ENCODE measurements around the gene PCP2. TPM values are rescaled to one million over a fixed set of nuclear protein-coding genes. Genes with fewer than 3 reads are reported as not detected.

Gene PCP2
- total RNA-seq, 1 experiment from 2014 or later: not detected

DNA sequence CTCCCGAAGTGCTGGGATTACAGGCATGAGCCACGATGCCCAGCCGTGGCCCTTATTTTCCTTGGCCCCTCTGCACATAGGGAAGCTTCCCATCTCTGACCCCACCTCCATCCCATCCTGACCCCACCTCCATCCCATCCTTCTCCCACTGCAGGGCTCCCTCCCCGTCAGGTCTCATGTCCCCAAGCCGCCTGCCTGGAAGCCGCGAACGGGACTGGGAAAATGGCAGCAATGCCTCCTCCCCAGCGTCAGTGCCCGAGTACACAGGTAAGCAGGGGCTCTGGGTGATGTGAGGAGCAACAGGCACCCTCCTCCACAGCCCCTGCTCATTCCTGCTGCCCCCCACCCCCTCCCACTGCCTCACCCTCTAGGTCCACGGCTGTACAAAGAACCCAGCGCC is 16.3 kb downstream of the PCP2 start:
- no peaks in the 10 kb centered on the region for H4K20me1 ChIP-seq (ENCODE audit: low read length)
- ChIA-PET POLR2A (ENCODE audit: unreplicated experiment) (no interaction called here), CTCF (no interaction called here)
- no peak for DNase-seq
- peaks cover 37% of the 10 kb centered on the region; the same call in 1 of the 2 replicates for H3K36me3 ChIP-seq (ENCODE audit: low read depth, low read length)
- H3K4me1 ChIP-seq (ENCODE audit: insufficient read depth, low read length): peaks cover 18% of the 10 kb centered on the region
- no peak overlapping the region for H3K4me3 ChIP-seq (ENCODE audit: low read length)
- no peak overlapping the region for H3K4me2 ChIP-seq (ENCODE audit: low read length)
- H3K9me2 ChIP-seq (replicated peaks; ENCODE audit: low read length): no peaks in the 10 kb centered on the region
- H2AFZ ChIP-seq (ENCODE audit: low read length): no peak overlapping the region
- ATAC-seq: no peak
- H3K9ac ChIP-seq (ENCODE audit: low read length): no peak overlapping the region
- intact Hi-C loops (cut with micrococcal nuclease): no loop called here
- H3F3A ChIP-seq (ENCODE audit: low read length, unreplicated experiment): no peaks in the 10 kb centered on the region
- H3K9me3 ChIP-seq (ENCODE audit: low read length): no peaks in the 10 kb centered on the region
- no peaks in the 10 kb centered on the region for H3K27me3 ChIP-seq (ENCODE audit: low read length)
- no TSS peak for BruUV-seq (replicated peaks)
- no peak overlapping the region for H3K27ac ChIP-seq (ENCODE audit: low read length)
- no peaks in the 10 kb centered on the region for H3K79me2 ChIP-seq (ENCODE audit: low read length)
- TF ChIP-seq EZH2phosphoT487 (IDR thresholded peaks at IDR 0.05; ENCODE audit: borderline replicate concordance, low read length) (no peak), EZH2 (IDR thresholded peaks at IDR 0.05; ENCODE audit: low read length, unreplicated experiment) (no peak)
- TF ChIP-seq, protein P1, sequence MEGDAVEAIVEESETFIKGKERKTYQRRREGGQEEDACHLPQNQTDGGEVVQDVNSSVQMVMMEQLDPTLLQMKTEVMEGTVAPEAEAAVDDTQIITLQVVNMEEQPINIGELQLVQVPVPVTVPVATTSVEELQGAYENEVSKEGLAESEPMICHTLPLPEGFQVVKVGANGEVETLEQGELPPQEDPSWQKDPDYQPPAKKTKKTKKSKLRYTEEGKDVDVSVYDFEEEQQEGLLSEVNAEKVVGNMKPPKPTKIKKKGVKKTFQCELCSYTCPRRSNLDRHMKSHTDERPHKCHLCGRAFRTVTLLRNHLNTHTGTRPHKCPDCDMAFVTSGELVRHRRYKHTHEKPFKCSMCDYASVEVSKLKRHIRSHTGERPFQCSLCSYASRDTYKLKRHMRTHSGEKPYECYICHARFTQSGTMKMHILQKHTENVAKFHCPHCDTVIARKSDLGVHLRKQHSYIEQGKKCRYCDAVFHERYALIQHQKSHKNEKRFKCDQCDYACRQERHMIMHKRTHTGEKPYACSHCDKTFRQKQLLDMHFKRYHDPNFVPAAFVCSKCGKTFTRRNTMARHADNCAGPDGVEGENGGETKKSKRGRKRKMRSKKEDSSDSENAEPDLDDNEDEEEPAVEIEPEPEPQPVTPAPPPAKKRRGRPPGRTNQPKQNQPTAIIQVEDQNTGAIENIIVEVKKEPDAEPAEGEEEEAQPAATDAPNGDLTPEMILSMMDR (conservative IDR thresholded peaks at IDR 0.05; ENCODE audit: low read depth, low read length): no peak

DNA sequence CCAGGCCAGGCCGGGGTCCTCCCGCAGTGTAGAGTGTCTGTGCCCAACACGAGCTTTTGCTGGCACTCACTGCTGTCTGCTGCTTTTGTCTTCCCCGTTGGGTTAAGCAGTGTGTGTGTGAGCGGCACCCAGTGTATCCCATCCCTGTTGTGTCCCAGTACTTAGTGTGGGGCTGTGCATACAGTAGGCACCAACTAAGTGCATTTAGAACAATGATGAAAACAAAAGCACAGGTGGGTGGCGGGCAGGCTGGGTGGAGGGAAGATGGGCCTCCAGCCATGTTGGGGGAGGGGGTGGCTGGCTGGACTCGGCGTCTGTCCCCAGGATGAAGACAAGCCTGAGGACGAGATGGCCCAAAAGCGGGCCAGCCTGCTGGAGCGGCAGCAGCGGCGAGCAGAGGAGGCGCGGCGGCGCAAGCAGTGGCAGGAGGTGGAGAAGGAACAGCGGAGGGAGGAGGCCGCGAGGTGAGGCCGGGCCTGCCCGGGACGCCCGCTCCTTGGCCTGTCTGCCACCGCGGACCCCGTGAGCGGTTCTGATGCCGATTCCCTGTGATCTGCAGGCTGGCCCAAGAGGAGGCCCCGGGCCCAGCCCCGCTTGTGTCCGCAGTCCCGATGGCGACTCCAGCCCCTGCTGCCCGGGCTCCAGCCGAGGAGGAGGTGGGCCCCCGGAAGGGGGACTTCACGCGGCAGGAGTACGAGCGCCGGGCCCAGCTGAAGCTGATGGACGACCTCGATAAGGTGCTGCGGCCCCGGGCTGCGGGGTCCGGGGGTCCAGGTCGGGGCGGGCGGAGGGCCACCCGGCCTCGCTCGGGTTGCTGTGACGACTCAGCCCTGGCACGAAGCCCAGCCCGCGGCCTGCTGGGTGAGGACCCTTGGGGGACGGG is 18.4 kb downstream of the PCP2 start:
- no peak overlapping the region for H3K4me3 ChIP-seq (ENCODE audit: low read length)
- H3K9me3 ChIP-seq (ENCODE audit: low read length): no peaks in the 10 kb centered on the region
- CTCF ChIA-PET: no interaction called here
- no peaks in the 10 kb centered on the region for H3K79me2 ChIP-seq (ENCODE audit: low read length)
- H3K36me3 ChIP-seq (ENCODE audit: low read depth, low read length): peaks cover 23% of the 10 kb centered on the region; the same call in 1 of the 2 replicates
- intact Hi-C loops (cut with micrococcal nuclease): no loop called here
- no peaks in the 10 kb centered on the region for H4K20me1 ChIP-seq (ENCODE audit: low read length)
- peaks cover 17% of the 10 kb centered on the region for H3K4me1 ChIP-seq (ENCODE audit: insufficient read depth, low read length)
- H3K9me2 ChIP-seq (replicated peaks; ENCODE audit: low read length): no peaks in the 10 kb centered on the region
- BruUV-seq (replicated peaks): no TSS peak
- no peak overlapping the region for H3K27ac ChIP-seq (ENCODE audit: low read length)
- H3K9ac ChIP-seq (ENCODE audit: low read length): no peak overlapping the region
- no peak for DNase-seq
- POLR2A ChIA-PET (ENCODE audit: unreplicated experiment): no interaction called here
- ATAC-seq: no peak
- no peak overlapping the region for H2AFZ ChIP-seq (ENCODE audit: low read length)
- TF ChIP-seq, protein P1 (conservative IDR thresholded peaks at IDR 0.05; ENCODE audit: low read depth, low read length): no peak
- no peak for TF ChIP-seq EZH2phosphoT487 (IDR thresholded peaks at IDR 0.05; ENCODE audit: borderline replicate concordance, low read length)
- TF ChIP-seq EZH2 (IDR thresholded peaks at IDR 0.05; ENCODE audit: low read length, unreplicated experiment): no peak
- no peak overlapping the region for H3K4me2 ChIP-seq (ENCODE audit: low read length)
- H3F3A ChIP-seq (ENCODE audit: low read length, unreplicated experiment): no peaks in the 10 kb centered on the region
- no peaks in the 10 kb centered on the region for H3K27me3 ChIP-seq (ENCODE audit: low read length)
